ENCODE data around the gene SLC5A5. TPM values are rescaled to one million over a fixed set of nuclear protein-coding genes. Genes with fewer than 3 reads are reported as not detected.

The SLC5A5 gene
- total RNA-seq, 1 experiment from 2014 or later, result 1.8 TPM

DNA sequence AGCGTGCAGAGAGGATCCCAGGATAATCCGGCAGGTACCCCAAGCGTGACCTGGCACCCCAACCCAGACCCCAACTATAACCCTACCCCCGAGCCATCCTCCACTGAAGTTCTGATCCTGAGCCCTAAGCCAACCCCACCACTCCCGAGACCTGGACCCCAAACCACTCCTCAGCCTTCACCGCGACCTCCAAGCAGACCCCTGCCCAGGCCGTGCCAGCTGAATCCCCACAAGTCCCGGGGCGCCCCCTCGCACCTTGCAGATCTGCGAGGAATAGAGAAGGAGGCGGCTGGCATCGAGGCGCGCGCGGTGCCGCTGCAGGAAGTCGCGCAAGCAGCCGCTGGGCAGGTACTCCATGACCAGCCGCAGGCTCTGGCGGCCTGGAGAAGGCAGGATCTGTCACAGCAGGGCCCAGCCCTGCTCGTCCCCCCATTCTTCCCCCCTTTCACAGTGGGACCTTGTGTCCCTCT, 40.3 kb upstream of the SLC5A5 start:
- H3K27ac Mint-ChIP-seq, result no peak overlapping the region; a peak in 1 of 7 replicates
- Histone ChIP-seq H4K20me1 (ENCODE audit: control insufficient read depth, insufficient read depth, insufficient read length) (no peaks in the 10 kb centered on the region), H2AK5ac (ENCODE audit: insufficient read length, low read length) (no peak overlapping the region), H2BK12ac (ENCODE audit: insufficient read length, low read depth, low read length) (no peak overlapping the region), H3K23me2 (ENCODE audit: insufficient read length, low read depth, low read length, poor library complexity, severe bottlenecking) (peaks cover 8% of the 10 kb centered on the region), H3K9me3 (ENCODE audit: control insufficient read depth, low read depth, low read length) (no peaks in the 10 kb centered on the region), H2AFZ (ENCODE audit: low read length) (no peak overlapping the region), H2BK20ac (ENCODE audit: low read depth, low read length, poor library complexity, severe bottlenecking) (no peak overlapping the region), H2BK120ac (ENCODE audit: low read depth, low read length, poor library complexity, severe bottlenecking) (no peak overlapping the region), H3K79me2 (ENCODE audit: insufficient read depth, low read length) (no peaks in the 10 kb centered on the region), H3K79me1 (ENCODE audit: insufficient read depth, low read depth, low read length, poor library complexity, severe bottlenecking) (no peaks in the 10 kb centered on the region), H3K56ac (ENCODE audit: insufficient read length, low read depth, low read length) (no peak overlapping the region), H3K4ac (ENCODE audit: low read depth, low read length) (no peak overlapping the region), H2BK5ac (ENCODE audit: insufficient read length, low read length) (no peak overlapping the region), H3K9ac (ENCODE audit: extremely low read depth, insufficient read length, low read length) (peak overlapping the region; percentile 45), H2BK15ac (ENCODE audit: low read depth, low read length) (no peak overlapping the region), H3K14ac (ENCODE audit: insufficient read depth, low read length) (no peak overlapping the region), H3K27ac (ENCODE audit: insufficient read length, low read depth, low read length) (no peak overlapping the region), H3K4me2 (ENCODE audit: insufficient read depth, insufficient read length, low read length) (peak overlapping the region; percentile 74), H4K91ac (ENCODE audit: insufficient read length, low read depth, low read length) (no peak overlapping the region), H3K18ac (ENCODE audit: insufficient read length, low read depth, low read length) (no peak overlapping the region), H3K23ac (ENCODE audit: insufficient read length, low read depth, low read length) (no peak overlapping the region), H3K4me1 (ENCODE audit: insufficient read depth, low read length) (no peaks in the 10 kb centered on the region; the same call in 1 of the 2 replicates), H3T11ph (ENCODE audit: low read length) (no peak overlapping the region), H4K8ac (replicated peaks; ENCODE audit: insufficient read length, low read depth, low read length) (no peak overlapping the region), H4K5ac (ENCODE audit: insufficient read length, low read depth, low read length) (no peak overlapping the region), H3K27me3 (ENCODE audit: insufficient read depth, low read length) (no peaks in the 10 kb centered on the region)
- H3K4me1 Mint-ChIP-seq, result peaks cover 18 to 37% of the 10 kb centered on the region in 2 experiments
- H3K4me3 Mint-ChIP-seq, result peak overlapping the region; percentile 57 to 79
- no CpG with 5 or more reads among the region's 25 CpGs for WGBS (ENCODE audit: extremely low coverage, insufficient read length, low lambda C conversion rate)
- DNase-seq, result peak; percentile 52
- TF ChIP-seq, protein P1, sequence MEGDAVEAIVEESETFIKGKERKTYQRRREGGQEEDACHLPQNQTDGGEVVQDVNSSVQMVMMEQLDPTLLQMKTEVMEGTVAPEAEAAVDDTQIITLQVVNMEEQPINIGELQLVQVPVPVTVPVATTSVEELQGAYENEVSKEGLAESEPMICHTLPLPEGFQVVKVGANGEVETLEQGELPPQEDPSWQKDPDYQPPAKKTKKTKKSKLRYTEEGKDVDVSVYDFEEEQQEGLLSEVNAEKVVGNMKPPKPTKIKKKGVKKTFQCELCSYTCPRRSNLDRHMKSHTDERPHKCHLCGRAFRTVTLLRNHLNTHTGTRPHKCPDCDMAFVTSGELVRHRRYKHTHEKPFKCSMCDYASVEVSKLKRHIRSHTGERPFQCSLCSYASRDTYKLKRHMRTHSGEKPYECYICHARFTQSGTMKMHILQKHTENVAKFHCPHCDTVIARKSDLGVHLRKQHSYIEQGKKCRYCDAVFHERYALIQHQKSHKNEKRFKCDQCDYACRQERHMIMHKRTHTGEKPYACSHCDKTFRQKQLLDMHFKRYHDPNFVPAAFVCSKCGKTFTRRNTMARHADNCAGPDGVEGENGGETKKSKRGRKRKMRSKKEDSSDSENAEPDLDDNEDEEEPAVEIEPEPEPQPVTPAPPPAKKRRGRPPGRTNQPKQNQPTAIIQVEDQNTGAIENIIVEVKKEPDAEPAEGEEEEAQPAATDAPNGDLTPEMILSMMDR (conservative IDR thresholded peaks at IDR 0.05), result no peak
- H3K9me3 Mint-ChIP-seq, result no peaks in the 10 kb centered on the region; a peak in 1 of 5 replicates
- H3K36me3 Mint-ChIP-seq (ENCODE audit: insufficient read depth in 1 of 3, low read depth in 3 of 3), result no peaks in the 10 kb centered on the region
- peaks cover 13% of the 10 kb centered on the region for H3K27me3 Mint-ChIP-seq (ENCODE audit: low read depth)

Data from H9 (cell line).